HTERT RPE-1 (cell line): Measurements from ENCODE around the gene MBNL3.

Experiments
- in situ Hi-C: fragments of 300-500 bp; cut with MboI; formaldehyde crosslinking; loops from 4 replicates; pipeline ENCODE4 v1.14.3; 2020; ENCODE audit warnings: low sequenced_read_pairs

Gene MBNL3, protein sequence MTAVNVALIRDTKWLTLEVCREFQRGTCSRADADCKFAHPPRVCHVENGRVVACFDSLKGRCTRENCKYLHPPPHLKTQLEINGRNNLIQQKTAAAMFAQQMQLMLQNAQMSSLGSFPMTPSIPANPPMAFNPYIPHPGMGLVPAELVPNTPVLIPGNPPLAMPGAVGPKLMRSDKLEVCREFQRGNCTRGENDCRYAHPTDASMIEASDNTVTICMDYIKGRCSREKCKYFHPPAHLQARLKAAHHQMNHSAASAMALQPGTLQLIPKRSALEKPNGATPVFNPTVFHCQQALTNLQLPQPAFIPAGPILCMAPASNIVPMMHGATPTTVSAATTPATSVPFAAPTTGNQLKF

DNA sequence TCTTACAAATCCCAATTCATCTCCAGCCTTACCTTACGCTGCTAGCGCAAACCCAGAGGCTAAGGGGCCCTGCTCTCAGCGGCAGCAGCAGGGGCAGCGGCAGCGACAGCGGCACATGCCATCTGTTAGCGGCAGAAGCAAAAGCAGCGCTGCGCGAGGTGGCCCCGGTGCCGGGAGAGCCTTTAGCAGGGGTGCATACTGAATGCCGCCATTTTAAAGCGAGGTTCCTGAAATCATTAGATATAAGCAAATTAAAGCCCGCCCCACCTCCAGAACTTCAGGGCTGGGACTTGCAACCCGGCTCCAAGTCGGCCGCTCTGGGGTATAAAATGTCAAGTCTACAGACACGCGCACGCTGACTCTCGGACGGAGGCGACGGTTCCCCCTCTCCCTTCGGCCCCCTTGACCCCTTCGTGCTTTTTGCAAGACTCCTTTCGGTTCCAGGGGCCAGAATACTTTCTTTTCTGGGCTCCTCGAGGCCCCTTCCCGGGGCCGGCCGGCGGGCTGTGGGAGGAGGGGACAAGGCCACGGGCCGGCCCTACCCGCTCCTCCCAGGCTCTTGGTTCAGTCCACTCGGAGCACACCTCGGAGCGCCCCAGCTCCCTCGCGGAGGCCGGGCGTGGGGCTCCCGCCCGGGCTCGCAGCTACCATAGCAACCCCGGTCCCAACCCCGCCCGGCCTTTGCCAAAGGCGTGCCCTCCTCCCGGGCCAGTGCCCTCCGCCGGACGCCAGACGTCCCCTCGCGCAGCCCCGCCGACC lies at the start of gene MBNL3:
Gene MBNL3 (minus strand): TSS at position 220 of the 759 bp plus-strand sequence. CDS start 49,427 bp downstream, outside the sequence.
- in situ Hi-C loops: no loop called here

DNA sequence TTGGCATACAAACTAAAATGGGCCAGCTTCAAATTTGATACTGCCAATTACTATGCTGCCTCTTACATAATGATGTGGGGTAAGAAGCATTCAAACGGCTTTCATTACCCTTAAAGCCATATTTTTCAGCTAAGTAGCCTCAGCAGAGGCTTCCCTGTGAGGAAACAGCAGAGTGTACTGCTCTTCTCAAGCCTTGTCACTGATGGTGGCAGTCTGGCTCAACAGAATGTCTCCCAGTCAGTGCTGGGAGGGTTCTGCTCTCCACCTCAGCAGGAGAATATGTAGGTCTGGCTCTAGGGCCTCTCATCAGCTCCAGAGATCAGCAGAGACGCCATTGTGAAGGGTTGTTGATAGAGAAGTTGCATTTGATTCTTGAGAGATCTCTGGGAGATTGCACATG lies 44.6 kb upstream of the MBNL3 start:
- in situ Hi-C loops: no loop called here

DNA sequence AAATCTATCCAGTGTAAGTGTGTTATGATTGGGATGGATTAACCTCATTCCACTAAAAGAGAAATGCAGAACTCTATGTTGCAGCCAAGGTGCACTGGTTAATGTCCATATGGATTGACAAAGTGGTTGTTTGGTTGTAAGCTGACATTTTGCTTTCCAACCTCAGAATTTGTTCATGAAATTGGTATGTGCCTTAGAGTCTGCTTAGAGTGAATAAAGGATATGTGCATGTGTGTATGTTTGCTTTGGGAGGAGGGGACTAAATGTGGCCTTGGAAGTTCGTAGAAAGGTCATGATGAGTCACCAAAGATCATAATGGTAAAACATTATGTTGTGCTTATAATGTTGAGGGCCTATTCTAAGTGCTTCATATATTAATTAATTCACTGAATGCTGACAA lies 44.1 kb upstream of the MBNL3 start:
- in situ Hi-C loops: no loop called here

DNA sequence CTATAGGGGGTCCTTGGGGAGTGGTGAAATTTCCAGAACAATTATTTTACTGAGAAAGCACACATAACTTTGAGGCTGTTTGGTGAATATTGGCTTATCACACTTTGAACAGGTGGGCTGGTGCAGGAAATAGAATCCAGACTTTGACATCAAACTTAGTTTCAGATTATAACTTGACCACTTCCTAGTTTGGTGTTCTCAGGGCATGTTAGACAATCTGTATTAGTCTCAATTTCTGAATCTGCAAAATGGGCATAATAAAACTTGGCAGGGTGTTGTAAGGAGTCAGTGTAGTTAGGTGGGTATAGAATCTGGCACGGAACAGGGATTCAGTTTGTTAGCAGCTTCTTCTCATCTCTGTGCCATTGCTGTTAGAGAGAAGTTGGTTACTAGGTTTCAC lies 43.3 kb upstream of the MBNL3 start:
- in situ Hi-C loops: no loop called here

DNA sequence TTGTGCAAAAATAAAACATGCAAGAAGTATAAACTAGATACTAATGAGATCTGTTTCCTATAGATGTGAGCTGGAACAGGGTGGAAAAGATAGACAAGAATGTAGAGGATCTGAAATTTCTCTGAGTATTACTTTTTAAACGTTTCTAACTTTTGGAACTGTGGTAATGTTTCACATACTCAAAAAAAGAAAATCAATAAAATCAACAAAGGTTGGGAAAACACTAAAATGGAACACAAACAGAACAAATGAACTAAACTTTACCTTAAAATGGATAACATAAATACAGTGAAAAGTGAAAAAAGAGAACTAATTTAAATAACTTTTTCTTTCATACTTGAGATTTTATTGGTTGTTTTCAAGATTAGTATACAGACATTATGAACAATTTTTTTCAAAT lies 32.0 kb upstream of the MBNL3 start:
- in situ Hi-C loops: no loop called here

DNA sequence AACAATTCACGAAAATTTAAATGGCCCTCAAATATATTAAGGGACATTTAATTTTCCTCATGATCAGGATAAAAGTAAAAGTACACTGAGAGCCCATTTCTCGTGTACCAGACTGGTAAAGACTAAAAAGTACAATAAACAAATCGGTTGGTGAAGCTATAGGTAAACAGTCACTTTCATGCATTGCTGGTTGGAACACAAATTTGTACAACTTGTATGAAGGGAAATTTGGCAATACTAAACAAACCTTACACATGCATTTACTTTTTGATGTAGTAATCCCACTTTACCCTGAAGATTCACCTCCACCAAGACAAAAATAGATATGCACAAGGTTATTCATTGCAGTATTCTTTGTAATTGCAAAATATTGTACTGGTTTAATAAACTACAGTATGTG lies 31.4 kb upstream of the MBNL3 start:
- in situ Hi-C loops: no loop called here

DNA sequence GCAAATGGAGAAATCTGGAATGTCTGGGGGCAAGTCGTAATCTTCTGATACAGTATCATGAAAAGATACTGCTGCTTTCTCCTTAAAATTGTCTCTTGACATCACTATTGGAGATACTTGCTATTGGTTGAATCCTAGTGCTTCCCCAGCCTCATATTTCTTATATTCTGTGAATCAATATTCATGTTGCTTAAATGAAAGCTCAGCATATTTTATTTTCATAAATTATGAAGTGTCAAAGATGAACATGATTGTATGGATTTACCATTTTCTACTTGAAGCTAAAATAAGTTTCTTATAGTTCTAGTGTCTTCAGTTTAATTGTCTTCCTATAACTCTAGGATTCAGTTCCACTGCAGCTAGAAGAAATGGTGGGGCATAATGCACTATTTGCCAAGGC lies 29.6 kb upstream of the MBNL3 start:
- in situ Hi-C loops: no loop called here

DNA sequence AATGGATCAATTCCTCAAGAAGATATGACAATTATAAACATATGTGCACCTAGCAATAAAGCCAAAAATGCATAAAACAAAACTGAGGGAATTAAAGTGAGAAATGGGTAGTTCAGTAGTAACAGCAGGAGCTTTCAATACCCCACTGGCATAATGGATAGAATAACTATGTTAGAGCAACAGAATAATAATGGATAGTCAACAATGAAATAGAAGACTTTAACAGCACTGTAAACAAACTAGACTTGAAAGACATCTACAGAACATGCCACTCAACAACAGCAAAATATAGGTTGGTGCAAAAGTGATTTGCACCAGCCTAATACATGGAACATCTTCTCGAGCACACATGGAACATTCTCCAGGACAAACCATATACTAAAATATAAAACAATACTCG lies 20.0 kb upstream of the MBNL3 start:
- in situ Hi-C loops: no loop called here

DNA sequence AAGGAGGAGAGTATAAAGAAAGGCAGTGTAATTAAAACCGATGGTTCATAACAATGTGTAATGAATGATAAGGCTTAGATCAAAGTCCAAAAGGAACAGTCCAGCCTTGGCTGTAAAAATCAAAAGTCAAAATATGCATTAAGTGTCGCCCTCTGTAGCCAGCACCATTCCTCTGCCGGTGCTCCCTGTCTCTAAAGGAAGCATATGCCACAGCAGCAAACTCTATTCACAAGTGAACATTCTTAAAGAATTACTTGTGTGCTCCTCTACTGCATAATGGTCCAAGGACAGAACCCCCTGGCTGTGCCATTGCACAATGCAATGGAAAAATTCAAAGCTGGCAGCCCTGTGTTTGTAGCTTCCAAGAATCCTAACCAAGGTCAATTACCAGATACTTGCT lies 16.3 kb upstream of the MBNL3 start:
- in situ Hi-C loops: no loop called here

DNA sequence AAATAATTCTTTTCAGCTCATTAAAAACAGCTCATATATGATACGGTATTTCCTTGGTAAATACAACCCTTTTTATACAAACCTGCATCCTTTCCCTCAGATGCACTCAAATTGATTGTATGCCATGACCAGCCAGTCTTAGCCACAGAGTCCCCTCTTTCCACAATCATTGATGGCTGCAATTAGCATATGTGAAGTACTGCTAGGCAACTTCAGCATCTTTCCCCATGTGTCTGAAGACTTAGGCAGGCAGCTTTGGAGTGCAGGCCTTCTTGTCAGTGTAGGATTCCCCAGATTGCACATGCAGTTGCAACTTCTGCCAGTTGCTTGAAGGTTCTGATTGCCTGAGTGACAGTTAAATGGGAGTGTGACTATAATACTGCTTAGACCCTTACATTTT lies 15.6 kb upstream of the MBNL3 start:
- in situ Hi-C loops: no loop called here

DNA sequence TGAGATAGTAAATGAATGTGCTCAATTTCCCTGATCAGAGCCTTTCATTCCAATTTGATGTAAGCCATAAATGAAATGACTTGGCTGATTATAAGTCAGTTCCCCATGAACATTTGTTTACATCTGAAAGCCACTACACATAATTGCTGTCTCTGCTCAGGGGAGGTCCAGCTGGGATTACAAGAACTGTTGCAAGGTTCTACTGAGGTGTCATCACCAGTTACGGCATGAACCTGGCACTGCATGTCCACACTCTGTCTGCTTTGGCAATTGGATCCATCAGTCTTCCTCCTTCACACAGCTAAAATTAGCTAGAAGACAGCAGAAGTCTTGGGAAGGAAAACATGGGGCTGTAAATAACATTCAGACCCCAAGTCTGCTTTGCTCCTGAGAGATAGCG lies 12.8 kb upstream of the MBNL3 start:
- in situ Hi-C loops: no loop called here

DNA sequence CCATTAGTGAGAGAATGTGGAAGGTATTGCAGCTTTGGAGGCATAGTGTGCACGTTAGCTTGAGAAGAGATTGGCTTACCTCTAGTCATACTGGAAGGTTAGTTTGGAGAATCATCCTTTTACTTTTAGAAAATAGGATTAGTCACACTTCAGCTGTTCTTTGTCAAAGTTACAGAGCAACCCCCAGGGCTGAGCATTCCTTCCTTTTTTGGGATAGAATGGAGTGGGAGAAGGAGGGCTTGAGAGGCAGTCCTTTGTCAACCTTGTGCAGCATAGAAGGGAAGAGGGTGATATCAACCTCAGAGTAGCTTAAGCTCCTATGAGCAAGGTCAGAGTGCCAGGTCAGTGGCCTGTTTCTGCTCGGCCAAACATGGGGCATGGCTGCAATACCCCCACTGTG lies 8.6 kb upstream of the MBNL3 start:
- in situ Hi-C loops: no loop called here

DNA sequence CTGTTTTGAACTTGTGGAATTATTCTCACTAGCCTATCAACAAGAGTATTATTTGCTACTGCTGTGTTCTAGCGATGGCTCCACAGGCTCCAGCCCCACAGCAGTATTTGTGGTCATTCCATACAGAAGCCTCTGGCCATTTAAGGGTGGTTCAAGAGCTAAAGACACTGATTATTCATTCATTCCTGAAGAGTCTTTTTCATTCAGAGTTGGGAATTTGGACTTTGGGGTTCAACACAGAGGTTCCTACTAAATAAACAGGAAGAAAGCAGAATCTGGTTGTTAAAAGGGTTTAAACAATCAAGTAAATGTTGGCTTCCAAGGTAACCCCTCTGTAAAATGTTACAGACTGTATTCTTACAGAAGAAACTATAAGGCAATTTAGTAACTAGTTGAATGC lies 4.3 kb upstream of the MBNL3 start:
- in situ Hi-C loops: no loop called here

DNA sequence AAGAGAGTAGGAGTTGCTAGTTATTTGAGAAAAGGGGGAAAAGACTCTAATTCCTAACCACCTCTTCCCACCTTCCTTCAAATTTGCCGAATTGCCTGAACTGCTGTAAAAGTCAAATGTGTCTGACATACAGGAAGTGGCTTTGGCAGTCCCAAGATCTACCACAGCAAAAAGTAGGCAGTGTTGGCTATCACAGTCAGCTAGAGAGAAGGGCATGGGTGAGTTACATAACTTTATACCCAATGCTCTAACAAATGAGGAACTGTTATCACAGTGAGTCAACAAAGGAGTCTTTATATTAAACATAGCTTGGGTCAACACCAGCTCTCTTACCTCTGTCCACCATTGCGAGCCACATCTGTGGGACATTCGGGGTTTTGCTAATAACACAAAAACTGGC lies 2.4 kb upstream of the MBNL3 start:
- in situ Hi-C loops: no loop called here

DNA sequence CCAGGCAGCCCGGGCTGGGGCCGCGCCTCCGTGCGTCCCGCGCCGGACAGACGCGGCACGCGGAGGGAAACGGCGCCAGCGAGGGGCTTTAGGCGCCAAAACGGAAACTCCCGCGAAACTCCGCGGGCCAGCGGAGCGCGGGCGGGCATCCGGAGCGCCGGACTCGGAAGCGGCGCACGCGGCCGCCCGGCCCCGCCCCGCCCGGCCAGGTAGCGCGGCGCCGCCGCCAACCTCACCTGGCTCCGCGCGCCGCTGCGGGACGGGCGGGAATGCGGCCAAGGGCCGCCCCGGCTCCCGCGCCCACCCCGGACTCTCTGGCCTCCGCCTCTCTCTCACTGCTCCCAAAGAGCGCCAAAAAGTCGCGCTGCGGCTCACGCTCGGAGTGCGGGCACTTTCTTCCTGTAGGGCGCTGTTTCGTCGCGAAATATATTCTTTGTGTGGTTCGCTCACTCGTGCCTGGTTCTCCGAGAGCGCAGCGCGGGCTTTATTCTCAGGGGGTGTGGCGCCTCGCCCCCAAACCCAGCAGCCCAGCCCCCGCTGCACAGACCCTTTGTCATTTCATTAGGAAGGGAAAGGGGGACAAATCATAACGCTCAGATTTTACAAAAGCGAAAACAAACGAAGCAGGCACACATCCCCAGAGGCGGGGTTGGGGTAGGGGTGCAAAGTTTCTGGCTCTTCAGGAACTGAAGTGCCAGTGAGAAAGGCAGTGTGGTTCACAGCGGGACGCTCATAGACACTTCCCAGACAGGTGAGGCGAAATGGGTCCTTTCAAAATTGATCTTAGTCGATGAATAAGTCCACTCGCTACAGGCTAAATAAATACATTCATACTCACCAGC lies 961 bp upstream of the MBNL3 start:
- in situ Hi-C loops: no loop called here

DNA sequence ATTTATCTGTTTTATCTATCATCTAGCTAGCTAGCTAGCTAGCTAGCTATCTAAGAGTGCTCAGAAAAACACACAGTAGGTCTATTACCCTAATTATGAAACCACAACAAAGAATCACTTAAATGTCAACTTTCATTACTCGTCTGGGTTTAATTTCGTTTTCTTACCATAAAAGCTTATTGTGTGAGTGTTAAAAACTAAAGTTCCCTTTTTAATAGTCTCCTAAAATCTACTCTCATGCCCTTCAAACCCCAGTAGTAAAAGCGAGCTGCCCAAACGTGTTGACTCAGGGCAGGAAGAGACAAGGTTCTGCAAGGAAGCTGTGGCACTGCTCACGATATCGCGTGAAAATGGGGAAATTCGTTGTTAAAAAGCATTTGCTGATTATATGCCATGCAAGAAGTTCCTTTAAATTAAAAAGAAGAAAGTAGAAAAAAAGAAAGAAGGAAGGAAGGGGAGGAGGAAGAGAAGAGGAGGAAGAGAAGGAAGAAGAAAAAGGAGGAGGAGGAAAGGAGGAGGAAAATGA lies 595 bp downstream of the MBNL3 start:
- in situ Hi-C loops: no loop called here

DNA sequence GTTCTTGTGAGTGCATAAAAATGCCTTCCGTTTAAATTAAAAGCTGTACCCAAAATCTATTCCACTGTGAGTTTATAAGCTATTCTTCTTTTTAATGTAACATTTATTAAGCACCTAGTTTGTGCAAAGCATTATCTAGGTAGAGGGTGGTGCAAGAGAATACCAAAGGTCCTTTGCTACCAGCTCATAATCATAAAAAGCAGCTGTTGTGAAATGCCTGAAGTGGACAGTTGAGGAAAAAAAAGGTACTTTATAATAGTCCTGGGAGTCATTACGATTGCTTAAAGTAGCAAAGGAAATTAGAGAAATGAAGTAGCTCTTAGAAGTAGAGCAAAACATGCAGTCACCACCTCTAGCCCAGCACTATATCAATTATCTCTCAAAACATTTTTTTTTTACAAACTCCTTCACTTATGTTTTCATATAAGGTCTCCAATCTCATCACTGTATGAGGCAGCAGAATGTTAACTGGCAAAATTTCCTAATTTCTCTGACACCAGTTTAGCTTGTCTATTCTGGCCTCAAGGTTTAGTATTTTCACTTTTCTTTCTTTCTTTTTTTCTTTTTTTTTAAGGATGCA lies 2.1 kb downstream of the MBNL3 start:
- in situ Hi-C loops: no loop called here

DNA sequence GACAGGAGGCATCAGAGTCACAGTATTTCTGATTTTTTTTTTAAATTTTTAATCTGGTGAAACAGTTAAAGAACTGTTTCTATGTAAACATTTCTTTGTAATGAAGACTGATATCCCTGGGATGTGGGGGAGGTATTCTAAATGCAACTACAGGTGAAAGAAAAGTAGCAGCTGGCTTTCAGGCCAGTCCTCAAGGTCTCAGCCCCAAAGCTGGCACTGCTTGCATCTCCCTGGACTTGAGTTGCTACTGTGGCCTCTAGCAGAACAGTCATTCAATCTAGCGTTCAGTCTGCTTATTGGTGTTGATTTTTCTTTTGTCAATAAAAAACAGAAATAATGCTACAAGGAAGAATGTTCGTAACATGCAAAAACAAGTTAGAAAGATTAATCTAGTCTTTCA lies 4.9 kb downstream of the MBNL3 start:
- in situ Hi-C loops: no loop called here

DNA sequence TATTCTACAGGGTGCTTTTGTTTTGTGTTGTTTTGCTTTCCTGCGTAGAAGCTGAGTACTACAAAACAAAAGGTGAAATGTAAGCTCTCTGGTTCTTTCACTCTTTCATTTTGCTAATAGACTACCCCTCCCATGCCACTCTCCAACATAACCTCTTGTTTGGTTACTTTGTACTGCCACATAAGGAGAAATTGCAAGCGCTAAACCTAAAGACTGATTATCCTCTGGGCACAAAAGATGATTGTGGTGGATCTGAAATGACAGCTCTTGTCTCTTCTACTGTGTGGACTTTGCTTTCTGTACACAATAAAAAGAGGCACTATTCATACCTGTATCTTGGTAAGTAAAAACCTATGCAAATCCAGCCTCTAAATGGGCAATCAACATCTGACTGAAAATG lies 5.3 kb downstream of the MBNL3 start:
- in situ Hi-C loops: no loop called here

DNA sequence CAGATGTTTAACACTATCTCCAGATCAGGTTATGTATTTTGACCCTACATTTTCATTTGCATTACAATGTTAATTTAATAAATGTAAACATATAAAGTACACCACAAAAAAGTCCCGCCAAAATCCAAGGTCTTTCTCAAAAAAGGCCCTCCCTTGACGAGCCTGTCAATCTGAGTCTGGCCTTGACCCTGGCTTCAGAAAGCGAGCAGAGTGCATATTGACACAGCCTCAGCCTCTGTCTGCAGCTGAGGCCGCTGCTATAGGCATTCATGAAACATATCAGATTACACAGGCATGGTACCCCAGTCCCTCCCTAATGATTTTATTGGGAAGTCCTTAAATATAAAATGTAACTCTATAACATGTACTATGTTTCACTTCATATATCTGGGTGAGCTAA lies 6.2 kb downstream of the MBNL3 start:
- in situ Hi-C loops: no loop called here

DNA sequence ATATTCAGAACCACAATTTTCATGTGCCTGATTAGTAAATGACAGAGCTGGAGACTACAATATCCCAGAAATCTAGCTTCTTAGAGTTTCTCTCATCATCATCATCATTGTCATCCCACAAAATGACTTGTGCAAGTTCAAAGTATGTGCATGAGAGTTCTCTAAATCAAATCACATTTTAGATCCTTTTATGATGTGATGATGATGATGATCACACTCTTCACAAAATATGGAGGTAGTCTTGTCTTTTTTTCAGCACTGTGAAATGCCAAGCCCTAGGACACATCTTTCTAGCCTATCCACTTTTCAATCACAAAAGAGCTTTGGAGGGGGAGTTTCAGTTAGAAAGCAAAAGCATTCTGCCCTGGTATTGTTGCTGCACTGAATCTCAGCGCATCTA lies 7.4 kb downstream of the MBNL3 start:
- in situ Hi-C loops: no loop called here
